WERI-Rb-1 (cell line): ENCODE measurements around the gene HDLBP.
A peak's percentile ranks its signal among the peaks of the same experiment; 100 is the strongest.

Experiments used
- DNase-seq: peaks from one replicate; pipeline ENCODE4 v3.0.0-alpha.2; 2020
- H3K27ac ChIP-seq: fragments of 250-450 bp; sonication (Bioruptor Pico); 2 replicates; pipeline ENCODE4 v1.5.1; 2020; ENCODE audit warnings: mild to moderate bottlenecking, moderate library complexity
- H3K27me3 ChIP-seq: fragments of 250-450 bp; sonication (Bioruptor Pico); 2 replicates; pipeline ENCODE4 v1.5.1; 2021; ENCODE audit warnings: mild to moderate bottlenecking, low read depth, moderate library complexity; ENCODE audit not compliant: insufficient read depth, severe bottlenecking
- H3K36me3 ChIP-seq: fragments of 250-450 bp; sonication (Bioruptor Pico); 2 replicates; pipeline ENCODE4 v1.5.1; 2020; ENCODE audit warnings: mild to moderate bottlenecking, moderate library complexity
- H3K4me3 ChIP-seq: 2 replicates; pipeline ENCODE4 v1.5.1; 2011; ENCODE audit warnings: low read depth, mild to moderate bottlenecking, control low read depth, low read length
- H3K9me3 ChIP-seq: fragments of 250-450 bp; sonication (Bioruptor Pico); 2 replicates; pipeline ENCODE4 v1.5.1; 2021; ENCODE audit warnings: mild to moderate bottlenecking, moderate library complexity; ENCODE audit not compliant: severe bottlenecking
- CTCF ChIP-seq: IDR thresholded peaks from 2 replicates; pipeline ENCODE4 v1.5.1; 2011; ENCODE audit warnings: low read depth, mild to moderate bottlenecking, control low read depth, inconsistent platforms, low read length

Gene HDLBP

GRCh38 chr2:241307055-241307454, 8.4 kb downstream of the HDLBP start:
- H3K36me3 ChIP-seq: no peaks in the 10 kb centered on the region; the same call in none of the 2 replicates
- no peak overlapping the region for H3K27ac ChIP-seq
- no peak for DNase-seq
- no peaks in the 10 kb centered on the region for H3K27me3 ChIP-seq
- no peak overlapping the region for H3K4me3 ChIP-seq
- TF ChIP-seq CTCF: no peak
- no peaks in the 10 kb centered on the region for H3K9me3 ChIP-seq

- no peak for TF ChIP-seq CTCF
- Histone ChIP-seq H3K27me3 (no peaks in the 10 kb centered on the region), H3K36me3 (no peaks in the 10 kb centered on the region; the same call in 1 of the 2 replicates), H3K9me3 (no peaks in the 10 kb centered on the region), H3K27ac (no peak overlapping the region), H3K4me3 (no peak overlapping the region)
- DNase-seq: no peak
Measured at GRCh38 chr2:241304039-241304670, 11.3 kb downstream of the HDLBP start.

GRCh38 chr2:241302759-241303651, 12.5 kb downstream of the HDLBP start:
- Histone ChIP-seq H3K27me3 (no peaks in the 10 kb centered on the region), H3K4me3 (no peak overlapping the region), H3K9me3 (no peaks in the 10 kb centered on the region), H3K36me3 (peaks cover 5% of the 10 kb centered on the region; the same call in 1 of the 2 replicates), H3K27ac (no peak overlapping the region)
- no peak for TF ChIP-seq CTCF
- DNase-seq: no peak

- no peak for DNase-seq
- H3K27ac ChIP-seq: no peak overlapping the region
- no peak for TF ChIP-seq CTCF
- H3K27me3 ChIP-seq: no peaks in the 10 kb centered on the region
- no peak overlapping the region for H3K4me3 ChIP-seq
- H3K36me3 ChIP-seq: peaks cover 10% of the 10 kb centered on the region; the same call in 1 of the 2 replicates
- no peaks in the 10 kb centered on the region for H3K9me3 ChIP-seq
Measured at GRCh38 chr2:241302083-241302482, 13.4 kb downstream of the HDLBP start.

- peak; percentile 20 for DNase-seq
Measured at GRCh38 chr2:241300000-241300399, 15.5 kb downstream of the HDLBP start.

More at GRCh38 chr2:241300000-241300399, 15.5 kb downstream of the HDLBP start:
- H3K9me3 ChIP-seq: no peaks in the 10 kb centered on the region
- peaks cover 15% of the 10 kb centered on the region for H3K36me3 ChIP-seq
- no peak overlapping the region for H3K4me3 ChIP-seq
- TF ChIP-seq CTCF: peak; percentile 12; the same call in 1 of the 2 replicates
- H3K27ac ChIP-seq: no peak overlapping the region
- H3K27me3 ChIP-seq: no peaks in the 10 kb centered on the region
